ENCODE results near the gene FAM168A. TPM values are rescaled to one million over a fixed set of nuclear protein-coding genes. Genes with fewer than 3 reads are reported as not detected.
"Not testable (repeated sequence)": the region's sequence is repeated elsewhere in the genome, so short reads cannot be mapped to it uniquely, and the experiment has no call there.

FAM168A gene
- total RNA-seq, 1 experiment from 2014 or later: 21.1 TPM

- Histone ChIP-seq H3K23ac (ENCODE audit: insufficient read length, low read depth, low read length) (no peak overlapping the region), H2BK15ac (ENCODE audit: low read depth, low read length) (no peak overlapping the region), H4K91ac (ENCODE audit: insufficient read length, low read depth, low read length) (no peak overlapping the region), H2BK5ac (ENCODE audit: insufficient read length, low read length) (no peak overlapping the region), H3K23me2 (ENCODE audit: insufficient read length, low read depth, low read length, poor library complexity, severe bottlenecking) (no peaks in the 10 kb centered on the region), H2AK5ac (ENCODE audit: insufficient read length, low read length) (no peak overlapping the region), H3K79me2 (ENCODE audit: insufficient read depth, low read length) (no peaks in the 10 kb centered on the region), H2BK120ac (ENCODE audit: low read depth, low read length, poor library complexity, severe bottlenecking) (no peak overlapping the region), H4K5ac (ENCODE audit: insufficient read length, low read depth, low read length) (no peak overlapping the region), H3K4me2 (ENCODE audit: insufficient read depth, insufficient read length, low read length) (no peak overlapping the region), H3K79me1 (ENCODE audit: insufficient read depth, low read depth, low read length, poor library complexity, severe bottlenecking) (no peaks in the 10 kb centered on the region), H3K4me1 (ENCODE audit: insufficient read depth, low read length) (no peaks in the 10 kb centered on the region; the same call in 1 of the 2 replicates), H3K27ac (ENCODE audit: insufficient read length, low read depth, low read length) (no peak overlapping the region), H2BK12ac (ENCODE audit: insufficient read length, low read depth, low read length) (no peak overlapping the region), H3K18ac (ENCODE audit: insufficient read length, low read depth, low read length) (no peak overlapping the region), H3K14ac (ENCODE audit: insufficient read depth, low read length) (no peak overlapping the region), H3K9ac (ENCODE audit: extremely low read depth, insufficient read length, low read length) (no peak overlapping the region), H4K20me1 (ENCODE audit: control insufficient read depth, insufficient read depth, insufficient read length) (no peaks in the 10 kb centered on the region), H3T11ph (ENCODE audit: low read length) (no peak overlapping the region), H4K8ac (replicated peaks; ENCODE audit: insufficient read length, low read depth, low read length) (no peak overlapping the region), H3K4ac (ENCODE audit: low read depth, low read length) (no peak overlapping the region), H3K27me3 (ENCODE audit: insufficient read depth, low read length) (no peaks in the 10 kb centered on the region), H3K56ac (ENCODE audit: insufficient read length, low read depth, low read length) (no peak overlapping the region), H2BK20ac (ENCODE audit: low read depth, low read length, poor library complexity, severe bottlenecking) (no peak overlapping the region), H2AFZ (ENCODE audit: low read length) (no peak overlapping the region), H3K9me3 (ENCODE audit: control insufficient read depth, low read depth, low read length) (no peaks in the 10 kb centered on the region)
- no peaks in the 10 kb centered on the region for H3K27me3 Mint-ChIP-seq (ENCODE audit: low read depth)
- H3K27ac Mint-ChIP-seq: no peak overlapping the region; a peak in 1 of 7 replicates
- peaks cover 11 to 14% of the 10 kb centered on the region in 2 experiments for H3K9me3 Mint-ChIP-seq
- H3K4me3 Mint-ChIP-seq: no peak overlapping the region
- peaks cover 0 to 18% (median 6%) of the 10 kb centered on the region in 3 experiments; a peak in 4 of 7 replicates for H3K36me3 Mint-ChIP-seq (ENCODE audit: insufficient read depth in 1 of 3, low read depth in 3 of 3)
- H3K4me1 Mint-ChIP-seq: peaks cover 9 to 11% of the 10 kb centered on the region in 2 experiments
- no CpG with 5 or more reads among the region's 1 CpG for WGBS (ENCODE audit: extremely low coverage, insufficient read length, low lambda C conversion rate)
- TF ChIP-seq CTCF (conservative IDR thresholded peaks at IDR 0.05): no peak
- DNase-seq: no peak
Observed at GRCh38 chr11:73473252-73473651, 124.7 kb downstream of the FAM168A start.

GRCh38 chr11:73470036-73470612 lies 127.8 kb downstream of the FAM168A start:
- not testable (repeated sequence) for H3K27ac Mint-ChIP-seq; H3K79me2 ChIP-seq (ENCODE audit: insufficient read depth, low read length); H2BK120ac ChIP-seq (ENCODE audit: low read depth, low read length, poor library complexity, severe bottlenecking); DNase-seq; H2BK15ac ChIP-seq (ENCODE audit: low read depth, low read length); H3K27me3 Mint-ChIP-seq (ENCODE audit: low read depth); H3K23ac ChIP-seq (ENCODE audit: insufficient read length, low read depth, low read length); H3T11ph ChIP-seq (ENCODE audit: low read length); H3K9me3 Mint-ChIP-seq; H3K4me1 ChIP-seq (ENCODE audit: insufficient read depth, low read length); H2AFZ ChIP-seq (ENCODE audit: low read length); H4K5ac ChIP-seq (ENCODE audit: insufficient read length, low read depth, low read length); H3K9ac ChIP-seq (ENCODE audit: extremely low read depth, insufficient read length, low read length); H3K18ac ChIP-seq (ENCODE audit: insufficient read length, low read depth, low read length); H4K91ac ChIP-seq (ENCODE audit: insufficient read length, low read depth, low read length); H3K4ac ChIP-seq (ENCODE audit: low read depth, low read length); H3K79me1 ChIP-seq (ENCODE audit: insufficient read depth, low read depth, low read length, poor library complexity, severe bottlenecking); H4K20me1 ChIP-seq (ENCODE audit: control insufficient read depth, insufficient read depth, insufficient read length); H2BK5ac ChIP-seq (ENCODE audit: insufficient read length, low read length); H3K23me2 ChIP-seq (ENCODE audit: insufficient read length, low read depth, low read length, poor library complexity, severe bottlenecking); H2AK5ac ChIP-seq (ENCODE audit: insufficient read length, low read length); H3K27me3 ChIP-seq (ENCODE audit: insufficient read depth, low read length); H3K14ac ChIP-seq (ENCODE audit: insufficient read depth, low read length); H4K8ac ChIP-seq (replicated peaks; ENCODE audit: insufficient read length, low read depth, low read length); H3K36me3 Mint-ChIP-seq (ENCODE audit: insufficient read depth in 1 of 3, low read depth in 3 of 3); H3K27ac ChIP-seq (ENCODE audit: insufficient read length, low read depth, low read length); H2BK12ac ChIP-seq (ENCODE audit: insufficient read length, low read depth, low read length); H3K4me3 Mint-ChIP-seq; H2BK20ac ChIP-seq (ENCODE audit: low read depth, low read length, poor library complexity, severe bottlenecking); H3K9me3 ChIP-seq (ENCODE audit: control insufficient read depth, low read depth, low read length); H3K4me1 Mint-ChIP-seq; H3K4me2 ChIP-seq (ENCODE audit: insufficient read depth, insufficient read length, low read length); H3K56ac ChIP-seq (ENCODE audit: insufficient read length, low read depth, low read length)
- no CpG with 5 or more reads among the region's 13 CpGs for WGBS (ENCODE audit: extremely low coverage, insufficient read length, low lambda C conversion rate)
